HG02610 (cell line): Measurements from ENCODE around the gene COL9A3.

Experiments used
- ATAC-seq: cut with Tn5 transposase; IDR thresholded peaks from one replicate; pipeline ENCODE4 v1.9.1; 2021; ENCODE audit warnings: mild to moderate bottlenecking, moderate library complexity; ENCODE audit not compliant: unreplicated experiment

The COL9A3 gene

DNA sequence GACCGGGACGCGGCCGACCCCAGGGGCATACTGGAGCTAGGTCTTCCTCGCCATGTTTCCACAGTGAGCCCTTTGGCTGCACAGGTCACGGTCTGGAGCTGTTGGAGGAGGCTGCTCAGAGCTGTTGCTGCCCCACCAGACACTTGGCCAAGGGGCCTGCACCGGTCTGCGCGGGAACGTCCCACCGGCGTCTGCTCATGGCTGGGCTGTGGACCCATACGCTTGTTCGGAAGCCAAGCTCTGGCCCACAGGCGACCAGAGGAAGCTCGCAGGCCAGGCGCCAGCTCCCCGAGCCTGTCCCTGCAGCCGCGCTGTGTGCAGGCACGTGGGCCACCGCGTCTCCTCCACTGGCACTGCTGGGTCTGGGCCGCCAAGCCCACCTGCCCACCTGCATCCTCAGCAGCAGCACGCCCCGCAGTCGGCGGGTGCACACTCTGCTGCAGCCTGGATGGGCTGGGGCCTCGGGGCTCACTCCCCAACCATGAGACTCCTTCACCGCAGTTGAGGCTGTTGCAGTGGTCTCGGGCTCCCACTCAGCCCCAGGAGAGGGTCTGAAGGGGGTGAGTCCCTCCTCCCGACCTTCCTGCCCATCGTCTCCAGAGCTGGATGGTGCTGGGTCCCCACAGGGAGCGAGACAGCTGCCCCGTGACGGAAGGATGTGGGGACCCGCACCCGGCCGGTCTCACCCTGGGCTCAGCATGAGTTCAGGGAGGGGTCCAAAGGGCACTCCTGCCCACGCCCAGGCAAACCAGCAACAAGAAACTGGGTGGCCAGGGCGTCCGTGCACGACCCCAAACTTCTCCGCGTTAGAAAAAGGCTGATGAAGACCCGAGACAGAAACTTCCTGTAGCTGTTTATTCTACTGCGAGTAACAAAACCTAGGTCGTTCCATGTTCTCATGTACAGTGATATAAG lies 60.3 kb downstream of the COL9A3 start:
- ATAC-seq: no peak

DNA sequence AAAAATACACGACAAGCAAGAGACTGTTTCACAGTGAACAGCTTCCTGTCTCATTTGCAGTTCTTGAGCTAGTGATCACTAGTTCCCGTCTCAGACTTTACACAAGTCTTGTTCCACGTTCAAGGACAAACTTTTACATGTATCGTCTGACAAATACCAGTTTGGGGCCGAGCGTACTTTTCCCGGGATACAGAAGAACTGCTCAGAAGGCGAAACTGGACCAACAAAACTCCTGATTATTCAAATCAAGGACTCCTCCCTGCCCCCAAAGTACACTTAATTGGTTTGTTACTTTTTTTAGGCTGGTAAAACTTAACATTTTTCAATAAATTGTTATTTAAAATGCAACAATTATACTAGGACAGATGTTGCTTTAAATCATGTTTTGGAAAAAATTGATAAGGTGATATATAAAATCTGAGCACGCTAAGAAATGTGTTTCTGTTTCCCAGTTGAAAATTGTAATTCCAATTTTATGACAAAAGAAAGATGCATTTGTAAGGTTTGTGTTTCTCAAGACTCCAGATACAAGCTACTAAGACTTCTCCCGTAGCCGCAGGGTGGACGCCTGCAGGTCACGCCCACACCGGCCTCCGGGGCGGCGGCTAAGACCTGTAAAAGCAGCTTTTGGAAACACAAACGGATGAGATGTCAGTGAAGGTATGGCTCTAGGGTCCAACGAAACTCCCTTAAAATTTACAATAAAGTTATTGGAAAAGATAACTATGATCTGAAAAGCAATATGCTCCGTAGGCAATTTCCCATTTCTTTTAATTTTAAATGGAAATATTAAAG lies 61.6 kb downstream of the COL9A3 start:
- no peak for ATAC-seq

GRCh38 chr20:62879275-62880146 lies 62.7 kb downstream of the COL9A3 start:
- ATAC-seq: no peak

GRCh38 chr20:62880147-62880934 lies 63.5 kb downstream of the COL9A3 start:
- ATAC-seq: no peak

DNA sequence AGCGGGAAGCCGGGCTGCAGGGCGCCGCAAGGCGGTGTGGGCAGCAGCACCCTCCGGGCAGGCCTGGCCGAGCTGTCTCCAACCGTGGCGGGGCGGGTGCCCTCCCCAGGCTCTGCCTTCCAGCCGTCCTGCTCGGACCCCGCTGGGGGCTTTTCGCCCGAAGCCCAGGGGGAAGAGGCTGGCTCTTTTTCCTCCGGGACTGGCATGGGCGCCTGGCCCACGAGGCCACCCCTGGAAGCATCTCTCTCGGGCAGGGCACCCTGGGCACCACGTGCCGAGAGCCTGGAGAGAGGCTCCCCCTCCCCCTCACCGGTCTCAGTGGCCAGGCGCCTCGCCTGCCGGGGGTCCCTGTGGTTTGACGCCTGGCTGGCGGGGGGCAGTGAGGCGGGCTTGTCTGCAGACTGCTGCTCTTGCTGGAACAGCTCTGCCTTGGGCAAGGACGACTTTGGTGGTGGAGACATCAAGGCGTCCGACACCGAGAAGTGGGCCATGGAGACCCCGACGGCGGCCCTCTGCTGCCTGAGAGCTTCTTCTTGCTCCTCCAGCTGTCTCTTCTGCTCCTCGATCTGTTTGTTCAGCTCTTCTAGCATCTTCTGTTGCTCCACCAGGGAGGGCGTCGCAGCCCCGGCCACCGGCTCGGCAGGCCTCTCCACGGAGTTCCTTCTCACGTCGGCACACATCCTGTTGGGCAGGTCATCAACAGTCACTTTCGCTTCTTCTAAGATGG lies 64.2 kb downstream of the COL9A3 start:
- no peak for ATAC-seq

GRCh38 chr20:62881662-62882395 lies 65.0 kb downstream of the COL9A3 start:
- ATAC-seq: no peak

DNA sequence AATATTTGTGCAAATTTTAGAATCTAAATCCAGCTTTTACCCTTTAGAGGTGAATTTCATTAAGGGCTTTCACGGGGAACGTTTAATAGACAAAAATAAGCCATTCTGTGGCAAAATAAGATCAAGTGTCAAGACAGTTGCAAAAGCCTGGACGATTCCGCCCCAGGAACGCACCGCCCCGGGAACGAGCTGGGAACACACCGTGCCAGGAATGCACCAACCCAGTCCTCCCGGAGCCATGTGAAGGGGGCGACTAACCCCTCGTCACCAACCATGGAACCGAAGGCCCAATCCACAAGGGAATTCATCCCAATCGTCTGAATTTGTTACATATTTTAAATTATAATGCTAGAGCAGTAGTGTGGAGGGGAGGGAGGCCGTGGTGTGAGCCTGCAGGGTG lies 65.6 kb downstream of the COL9A3 start:
- ATAC-seq: no peak

DNA sequence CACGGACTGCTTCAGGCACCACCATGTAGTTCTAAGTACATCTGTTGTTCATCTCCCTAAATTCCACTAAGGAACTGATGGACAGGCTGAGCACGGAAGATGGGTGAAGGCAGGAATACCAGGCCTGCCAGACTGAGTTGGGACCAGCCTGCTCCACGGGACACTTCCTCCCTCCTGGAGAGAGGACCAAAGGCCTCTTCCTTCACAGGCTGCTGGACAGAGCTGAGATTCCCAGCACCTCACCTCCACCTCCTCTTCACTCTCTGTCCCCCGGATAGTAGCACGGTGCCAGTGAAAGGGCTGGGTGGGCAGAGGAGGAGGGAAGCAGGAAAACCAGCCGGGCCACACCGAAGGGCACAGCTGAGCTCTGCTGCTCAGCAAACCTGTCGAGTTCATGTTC lies 67.7 kb downstream of the COL9A3 start:
- ATAC-seq: no peak

GRCh38 chr20:62885046-62885895 lies 68.4 kb downstream of the COL9A3 start:
- ATAC-seq: no peak

DNA sequence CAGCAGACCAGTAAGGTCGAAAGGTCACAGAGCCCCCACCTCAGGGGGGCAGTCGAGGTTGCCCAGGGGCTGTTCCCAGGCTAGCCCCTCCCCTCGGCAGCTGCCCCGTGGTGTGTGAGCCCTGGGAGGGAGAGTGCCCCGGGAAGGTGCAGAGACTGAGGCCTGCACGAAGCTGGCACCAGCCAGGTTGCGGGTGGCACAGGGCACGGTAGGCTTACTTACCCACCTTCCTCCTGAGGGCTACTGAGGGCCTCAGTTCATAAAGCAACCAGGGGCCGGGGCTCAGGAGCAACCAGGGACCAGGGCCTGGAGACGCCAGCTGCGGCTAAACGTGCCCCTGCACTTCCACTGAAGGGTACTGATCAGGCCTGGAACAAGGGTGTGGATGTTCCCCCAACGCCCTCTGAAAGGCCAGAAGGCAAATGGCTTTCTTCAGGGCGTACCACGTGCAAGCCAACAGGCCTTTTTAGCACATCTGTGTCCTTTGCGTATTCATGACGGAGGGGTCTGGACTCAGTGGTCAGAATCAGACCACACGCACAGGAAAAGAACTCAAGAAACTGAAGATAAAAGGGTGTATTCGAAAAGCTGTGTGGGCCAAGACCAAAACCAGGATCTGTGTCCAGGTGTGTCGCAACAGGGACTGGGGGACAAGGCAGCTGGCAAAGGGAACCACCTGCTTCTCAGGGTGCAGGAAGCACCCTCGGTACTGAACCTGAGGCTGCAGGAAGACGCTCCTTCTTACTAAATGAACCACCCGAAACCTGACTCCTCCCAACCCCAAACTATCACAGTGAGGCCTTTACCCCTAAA lies 69.3 kb downstream of the COL9A3 start:
- ATAC-seq: no peak

DNA sequence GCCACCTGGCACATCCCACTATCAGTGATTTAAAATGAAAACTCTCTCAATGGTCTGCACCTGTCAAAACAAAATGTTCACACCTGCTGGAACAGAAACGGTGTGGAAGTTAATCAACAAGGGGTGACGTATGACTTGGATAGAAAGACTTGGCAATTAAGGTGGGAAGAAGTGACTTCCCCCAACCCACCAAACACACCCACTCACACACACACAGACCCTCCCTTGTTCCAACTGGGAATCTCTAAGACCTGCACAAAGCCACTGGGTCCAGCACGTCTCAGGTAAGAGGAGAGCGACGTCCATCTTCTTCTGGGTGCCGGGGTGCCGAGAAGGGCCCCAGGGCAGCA lies 69.8 kb downstream of the COL9A3 start:
- no peak for ATAC-seq

GRCh38 chr20:62887152-62887859 lies 70.5 kb downstream of the COL9A3 start:
- ATAC-seq: no peak

GRCh38 chr20:62887860-62888239 lies 71.0 kb downstream of the COL9A3 start:
- ATAC-seq: no peak

- ATAC-seq: no peak
Measured at GRCh38 chr20:62888406-62888805, 71.6 kb downstream of the COL9A3 start.

- no peak for ATAC-seq
Measured at GRCh38 chr20:62888910-62889309, 72.1 kb downstream of the COL9A3 start.

DNA sequence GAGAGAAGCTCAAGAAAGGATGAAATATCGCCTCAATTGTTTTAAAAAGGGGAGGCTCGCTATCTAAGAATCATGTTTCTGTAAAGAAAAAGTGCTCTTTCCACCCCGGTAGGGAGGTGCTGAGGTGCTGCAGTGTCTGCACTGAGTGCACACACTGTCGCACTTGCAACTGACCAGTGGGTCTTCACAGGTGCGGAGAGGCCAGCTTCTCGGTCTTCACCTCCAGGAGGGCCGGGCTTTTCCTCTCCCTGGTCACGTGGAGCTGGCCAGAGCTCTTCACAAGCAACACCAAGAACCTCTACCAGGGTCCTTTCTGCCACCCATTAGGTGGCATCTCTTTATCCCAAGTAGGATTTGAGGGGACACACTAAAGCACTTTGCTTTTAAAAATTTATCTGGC lies 72.6 kb downstream of the COL9A3 start:
- ATAC-seq: no peak

GRCh38 chr20:62889871-62890270 lies 73.0 kb downstream of the COL9A3 start:
- no peak for ATAC-seq
